Right lobe of liver (tissue), 6 donors: ENCODE data around the gene LDB3. TPM values are rescaled to one million over a fixed set of nuclear protein-coding genes. Genes with fewer than 3 reads are reported as not detected.

Experiments
- ATAC-seq, 4 donors: fragments of 200-7000 bp; cut with Tn5 transposase; one replicate each; pipeline ENCODE4 v1.9.1; 2020; ENCODE audit warnings: mild to moderate bottlenecking in 4 of 4, moderate library complexity in 4 of 4
- DNase-seq, 3 donors: peaks; one replicate each; pipeline ENCODE4 v3.0.0-alpha.2; 2020
- H3K27ac ChIP-seq, 3 donors: fragments of 200-600 bp; one replicate each; pipeline ENCODE4 v1.8.0; 2022
- H3K27me3 ChIP-seq, 2 donors: fragments of 200-600 bp; one replicate each; pipeline ENCODE4 v1.8.0; 2022
- H3K36me3 ChIP-seq, 4 donors: fragments of 200-600 bp; sonication (generic) in 1 of 4; one replicate each; pipeline versions ENCODE4 v1.5.1 to v1.8.0; 2017 to 2022; ENCODE audit warnings: control low read depth in 1 of 4
- H3K4me1 ChIP-seq, 4 donors: fragments of 200-600 bp; sonication (generic) in 1 of 4; one replicate each; pipeline versions ENCODE4 v1.5.1 to v1.8.0; 2017 to 2022; ENCODE audit warnings: control low read depth in 1 of 4
- H3K4me3 ChIP-seq, 3 donors: fragments of 200-600 bp; one replicate each; pipeline ENCODE4 v1.8.0; 2022
- H3K9me3 ChIP-seq, 4 donors: fragments of 200-600 bp; sonication (generic) in 1 of 4; one replicate each; pipeline versions ENCODE4 v1.5.1 to v1.8.0; 2017 to 2022; ENCODE audit warnings: control low read depth in 1 of 4
- CTCF ChIP-seq, 4 donors: fragments of 200-600 bp in 3 of 4; fragments of 450-650 bp in 1 of 4; IDR thresholded peaks; one replicate each; pipeline versions ENCODE4 v1.5.1 to v1.8.0; 2016 to 2022; ENCODE audit warnings: antibody characterized with exemption in 4 of 4, mild to moderate bottlenecking in 2 of 4
- POLR2A ChIP-seq: fragments of 450-650 bp; IDR thresholded peaks from one replicate; pipeline ENCODE4 v1.6.1; 2017; ENCODE audit warnings: antibody characterized with exemption, mild to moderate bottlenecking
- WGBS: methylation state at CpG from one replicate; pipeline ENCODE4 v1.1.6; 2018; ENCODE audit warnings: low coverage, low lambda C conversion rate; ENCODE audit not compliant: insufficient coverage; ENCODE audit errors: missing lambda C conversion rate; 5-methylcytosine and 5-hydroxymethylcytosine counted together
- intact Hi-C, 2 donors: fragments of 100-400 bp; cut with DNase I; formaldehyde crosslinking; loops; one replicate each; pipeline versions ENCODE4 v1.11.2 to v1.14.1; 2022
- total RNA-seq, 6 experiments: library from RNA; depleted of rRNA in 2 of 6; stranded (reverse); fragments of >200 nt in 2 of 6; fragmentation: NEBNext Ultra II Directional in 3 of 6; extraction: Animal tissue kit (Norgen Biotek cat#: 25700) in 3 of 6; gene quantifications; one replicate each; pipeline versions ENCODE4 v1.1.0 to v1.2.4, GENCODE V29; 2016 to 2023
- donor health status: DM: no; HTN: yes; CAD: no.
- donor health status: DM: no; HTN: no; CAD: no.
- donor health status: DM: no; HTN: no; CAD: no.
- donor health status: DM: no; HTN: yes; CAD: no.
- donor health status: DM: no; HTN: yes; CAD: no.

The LDB3 gene
- total RNA-seq, 6 experiments from 2014 or later: 0.07 to 0.29 (median 0.12) TPM

GRCh38 chr10:86673827-86674581 lies 5.7 kb downstream of the LDB3 start:
- H3K36me3 ChIP-seq: no peaks in the 10 kb centered on the region
- TF ChIP-seq POLR2A (no peak), CTCF (IDR thresholded peaks at IDR 0.05) (no peak)
- H3K4me1 ChIP-seq: no peaks in the 10 kb centered on the region
- H3K4me3 ChIP-seq: no peak overlapping the region
- no peaks in the 10 kb centered on the region for H3K9me3 ChIP-seq
- intact Hi-C loops: no loop called here
- H3K27me3 ChIP-seq: no peaks in the 10 kb centered on the region
- DNase-seq (no peak), ATAC-seq (no peak)
- WGBS: 40% methylated on average over 3 of the region's 11 CpGs
- no peak overlapping the region for H3K27ac ChIP-seq

- ATAC-seq: no peak
- WGBS: no CpG with 5 or more reads among the region's 3 CpGs
- DNase-seq: no peak
- no peaks in the 10 kb centered on the region for H3K4me1 ChIP-seq
- H3K9me3 ChIP-seq: no peaks in the 10 kb centered on the region
- no peak overlapping the region for H3K27ac ChIP-seq
- H3K36me3 ChIP-seq: no peaks in the 10 kb centered on the region
- intact Hi-C loops: no loop called here
- no peak overlapping the region for H3K4me3 ChIP-seq
- no peaks in the 10 kb centered on the region for H3K27me3 ChIP-seq
- no peak for TF ChIP-seq CTCF (IDR thresholded peaks at IDR 0.05)
Measured at GRCh38 chr10:86674912-86675311, 6.6 kb downstream of the LDB3 start.

GRCh38 chr10:86677374-86677773 lies 9.1 kb downstream of the LDB3 start:
- Histone ChIP-seq H3K36me3 (no peaks in the 10 kb centered on the region), H3K4me1 (no peaks in the 10 kb centered on the region), H3K9me3 (no peaks in the 10 kb centered on the region), H3K4me3 (no peak overlapping the region), H3K27ac (no peak overlapping the region), H3K27me3 (no peaks in the 10 kb centered on the region)
- intact Hi-C loops: no loop called here
- WGBS: no CpG with 5 or more reads among the region's 6 CpGs
- TF ChIP-seq POLR2A (no peak), CTCF (IDR thresholded peaks at IDR 0.05) (no peak)
- ATAC-seq (no peak), DNase-seq (no peak)

GRCh38 chr10:86678999-86679792 lies 10.9 kb downstream of the LDB3 start:
- H3K36me3 ChIP-seq: no peaks in the 10 kb centered on the region
- no peaks in the 10 kb centered on the region for H3K9me3 ChIP-seq
- H3K27me3 ChIP-seq: no peaks in the 10 kb centered on the region
- peak in 2 of 4 donors; percentile 24 to 35 for ATAC-seq
- no peaks in the 10 kb centered on the region for H3K4me1 ChIP-seq
- TF ChIP-seq CTCF (IDR thresholded peaks at IDR 0.05): no peak
- TF ChIP-seq POLR2A: no peak
- H3K27ac ChIP-seq: no peak overlapping the region
- WGBS: 87% methylated on average over 5 of the region's 13 CpGs
- DNase-seq: no peak
- intact Hi-C loops: no loop called here
- H3K4me3 ChIP-seq: no peak overlapping the region
